Osteoblast (primary cell): Measurements from ENCODE around the gene PIK3AP1. TPM values are rescaled to one million over a fixed set of nuclear protein-coding genes. Genes with fewer than 3 reads are reported as not detected.

Experiments
- DNase-seq: peaks from one replicate; pipeline ENCODE4 v3.0.0; 2011; ENCODE audit warnings: low spot score, mixed read lengths; ENCODE audit not compliant: insufficient read length; ENCODE audit errors: missing footprints
- H2AFZ ChIP-seq: 2 replicates; pipeline ENCODE4 v1.6.0; 2011; ENCODE audit warnings: mild to moderate bottlenecking, low read length
- H3K27ac ChIP-seq: 2 replicates; pipeline ENCODE4 v1.5.1; 2011; ENCODE audit warnings: mild to moderate bottlenecking, low read depth, low read length, moderate library complexity
- H3K27me3 ChIP-seq: 2 replicates; pipeline ENCODE4 v1.6.0; 2012; ENCODE audit warnings: mild to moderate bottlenecking, control low read depth, inconsistent platforms, low read length, moderate library complexity; ENCODE audit not compliant: insufficient read depth
- H3K36me3 ChIP-seq: 2 replicates; pipeline ENCODE4 v1.5.1; 2011; ENCODE audit warnings: mild to moderate bottlenecking, low read length, control low read depth, moderate library complexity; ENCODE audit not compliant: insufficient read depth
- H3K4me1 ChIP-seq: 2 replicates; pipeline ENCODE4 v1.5.1; 2011; ENCODE audit warnings: mild to moderate bottlenecking, low read length, control low read depth, moderate library complexity; ENCODE audit not compliant: insufficient read depth
- H3K4me2 ChIP-seq: 2 replicates; pipeline ENCODE4 v1.6.0; 2011; ENCODE audit warnings: mild to moderate bottlenecking, low read length; ENCODE audit not compliant: insufficient read depth
- H3K4me3 ChIP-seq: fragments of 200-600 bp; sonication (generic); 3 replicates; pipeline ENCODE4 v1.5.1; 2012; ENCODE audit warnings: mild to moderate bottlenecking, low read length, inconsistent platforms; ENCODE audit not compliant: insufficient read depth
- H3K79me2 ChIP-seq: 2 replicates; pipeline ENCODE4 v1.6.0; 2012; ENCODE audit warnings: mild to moderate bottlenecking, low read length, control low read depth, inconsistent platforms; ENCODE audit not compliant: insufficient read depth
- H3K9me3 ChIP-seq: 2 replicates; pipeline ENCODE4 v1.5.1; 2011; ENCODE audit warnings: low read depth, low read length, control low read depth
- H4K20me1 ChIP-seq: 2 replicates; pipeline ENCODE4 v1.6.0; 2012; ENCODE audit warnings: mild to moderate bottlenecking, low read length, control low read depth; ENCODE audit not compliant: insufficient read depth
- total RNA-seq: library from RNA; depleted of rRNA; stranded (reverse); fragments of >200 nt; gene quantifications from 2 replicates; pipeline ENCODE4 v1.2.3, GENCODE V29; 2012
- TF ChIP-seq, protein P1 (sequence below): IDR thresholded peaks from 2 replicates; pipeline ENCODE4 v1.5.1; 2011; ENCODE audit warnings: mild to moderate bottlenecking, low read depth, low read length, moderate library complexity; ENCODE audit errors: extremely low read depth

PIK3AP1 gene
- total RNA-seq, 1 donor: 0.36 TPM

DNA sequence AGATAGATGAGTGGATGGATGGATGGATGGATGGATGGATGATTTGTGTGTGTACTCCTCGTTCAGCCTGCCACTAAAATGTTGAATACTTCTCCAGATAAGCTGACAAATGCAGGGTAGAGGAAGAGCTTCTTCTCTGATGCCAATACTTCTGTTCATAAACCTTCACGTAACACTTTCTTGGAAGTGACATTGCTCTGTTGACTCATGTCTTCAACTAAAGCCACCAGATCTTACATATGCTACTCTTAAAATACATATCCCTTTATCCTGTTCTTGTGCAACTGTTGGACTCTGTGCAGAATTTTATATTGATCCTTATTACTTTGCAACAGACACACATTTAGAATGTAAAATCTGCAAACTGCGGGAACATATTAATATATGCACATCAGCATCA lies 26.9 kb downstream of the PIK3AP1 start:
- no peak overlapping the region for H2AFZ ChIP-seq
- no peak overlapping the region for H3K4me2 ChIP-seq
- H3K36me3 ChIP-seq: no peaks in the 10 kb centered on the region
- H3K79me2 ChIP-seq: no peaks in the 10 kb centered on the region
- no peak for DNase-seq
- no peaks in the 10 kb centered on the region for H4K20me1 ChIP-seq
- H3K27ac ChIP-seq: no peak overlapping the region
- TF ChIP-seq, protein P1, sequence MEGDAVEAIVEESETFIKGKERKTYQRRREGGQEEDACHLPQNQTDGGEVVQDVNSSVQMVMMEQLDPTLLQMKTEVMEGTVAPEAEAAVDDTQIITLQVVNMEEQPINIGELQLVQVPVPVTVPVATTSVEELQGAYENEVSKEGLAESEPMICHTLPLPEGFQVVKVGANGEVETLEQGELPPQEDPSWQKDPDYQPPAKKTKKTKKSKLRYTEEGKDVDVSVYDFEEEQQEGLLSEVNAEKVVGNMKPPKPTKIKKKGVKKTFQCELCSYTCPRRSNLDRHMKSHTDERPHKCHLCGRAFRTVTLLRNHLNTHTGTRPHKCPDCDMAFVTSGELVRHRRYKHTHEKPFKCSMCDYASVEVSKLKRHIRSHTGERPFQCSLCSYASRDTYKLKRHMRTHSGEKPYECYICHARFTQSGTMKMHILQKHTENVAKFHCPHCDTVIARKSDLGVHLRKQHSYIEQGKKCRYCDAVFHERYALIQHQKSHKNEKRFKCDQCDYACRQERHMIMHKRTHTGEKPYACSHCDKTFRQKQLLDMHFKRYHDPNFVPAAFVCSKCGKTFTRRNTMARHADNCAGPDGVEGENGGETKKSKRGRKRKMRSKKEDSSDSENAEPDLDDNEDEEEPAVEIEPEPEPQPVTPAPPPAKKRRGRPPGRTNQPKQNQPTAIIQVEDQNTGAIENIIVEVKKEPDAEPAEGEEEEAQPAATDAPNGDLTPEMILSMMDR: no peak
- no peaks in the 10 kb centered on the region for H3K9me3 ChIP-seq
- no peak overlapping the region for H3K4me3 ChIP-seq
- no peaks in the 10 kb centered on the region for H3K4me1 ChIP-seq
- no peaks in the 10 kb centered on the region for H3K27me3 ChIP-seq

DNA sequence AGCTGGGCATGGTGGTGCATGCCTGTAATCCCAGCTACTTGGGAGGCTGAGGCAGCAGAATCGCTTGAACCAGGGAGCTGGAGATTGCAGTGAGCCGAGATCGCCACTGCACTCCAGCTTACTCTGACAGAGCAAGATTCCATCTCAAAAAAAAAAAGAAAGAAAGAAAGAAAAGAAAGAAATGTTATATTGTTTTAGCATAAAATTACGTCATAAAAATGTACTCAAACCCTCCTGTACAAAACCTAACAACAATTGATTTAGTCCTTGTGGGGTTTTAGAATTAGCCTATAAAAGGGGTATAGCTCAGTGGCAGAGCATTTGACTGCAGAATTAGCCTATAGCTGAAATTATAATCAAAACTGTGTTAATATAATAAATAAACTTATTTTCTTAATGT lies 27.9 kb downstream of the PIK3AP1 start:
- TF ChIP-seq, protein P1: no peak
- H3K27ac ChIP-seq: no peak overlapping the region
- no peak for DNase-seq
- H3K4me3 ChIP-seq: no peak overlapping the region
- H4K20me1 ChIP-seq: no peaks in the 10 kb centered on the region
- no peaks in the 10 kb centered on the region for H3K4me1 ChIP-seq
- H2AFZ ChIP-seq: no peak overlapping the region
- H3K9me3 ChIP-seq: no peaks in the 10 kb centered on the region
- no peaks in the 10 kb centered on the region for H3K36me3 ChIP-seq
- no peaks in the 10 kb centered on the region for H3K79me2 ChIP-seq
- H3K27me3 ChIP-seq: no peaks in the 10 kb centered on the region
- H3K4me2 ChIP-seq: no peak overlapping the region

DNA sequence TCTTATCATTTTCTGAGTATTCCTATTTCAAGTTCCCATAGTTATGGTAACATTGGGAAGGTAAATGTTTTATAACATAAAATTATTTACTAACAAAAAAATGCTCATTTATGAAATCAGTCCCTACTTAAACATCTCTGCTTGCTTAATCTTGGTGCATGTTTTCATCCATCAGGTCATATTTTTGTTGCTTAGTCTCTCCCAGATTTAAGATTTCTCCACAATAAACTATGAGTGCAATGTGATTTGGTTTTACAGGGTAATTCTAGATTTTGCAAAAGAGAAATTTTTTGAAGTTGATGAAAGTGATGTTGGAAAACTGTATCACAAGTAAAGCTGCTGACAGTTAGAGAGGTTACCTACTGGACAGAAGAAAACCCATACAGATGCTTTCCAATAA lies 28.6 kb downstream of the PIK3AP1 start:
- H3K27ac ChIP-seq: no peak overlapping the region
- H3K9me3 ChIP-seq: no peaks in the 10 kb centered on the region
- no peaks in the 10 kb centered on the region for H3K79me2 ChIP-seq
- no peak for DNase-seq
- TF ChIP-seq, protein P1: no peak
- no peaks in the 10 kb centered on the region for H4K20me1 ChIP-seq
- no peaks in the 10 kb centered on the region for H3K4me1 ChIP-seq
- H2AFZ ChIP-seq: no peak overlapping the region
- no peak overlapping the region for H3K4me3 ChIP-seq
- H3K36me3 ChIP-seq: no peaks in the 10 kb centered on the region
- no peaks in the 10 kb centered on the region for H3K27me3 ChIP-seq
- H3K4me2 ChIP-seq: no peak overlapping the region

DNA sequence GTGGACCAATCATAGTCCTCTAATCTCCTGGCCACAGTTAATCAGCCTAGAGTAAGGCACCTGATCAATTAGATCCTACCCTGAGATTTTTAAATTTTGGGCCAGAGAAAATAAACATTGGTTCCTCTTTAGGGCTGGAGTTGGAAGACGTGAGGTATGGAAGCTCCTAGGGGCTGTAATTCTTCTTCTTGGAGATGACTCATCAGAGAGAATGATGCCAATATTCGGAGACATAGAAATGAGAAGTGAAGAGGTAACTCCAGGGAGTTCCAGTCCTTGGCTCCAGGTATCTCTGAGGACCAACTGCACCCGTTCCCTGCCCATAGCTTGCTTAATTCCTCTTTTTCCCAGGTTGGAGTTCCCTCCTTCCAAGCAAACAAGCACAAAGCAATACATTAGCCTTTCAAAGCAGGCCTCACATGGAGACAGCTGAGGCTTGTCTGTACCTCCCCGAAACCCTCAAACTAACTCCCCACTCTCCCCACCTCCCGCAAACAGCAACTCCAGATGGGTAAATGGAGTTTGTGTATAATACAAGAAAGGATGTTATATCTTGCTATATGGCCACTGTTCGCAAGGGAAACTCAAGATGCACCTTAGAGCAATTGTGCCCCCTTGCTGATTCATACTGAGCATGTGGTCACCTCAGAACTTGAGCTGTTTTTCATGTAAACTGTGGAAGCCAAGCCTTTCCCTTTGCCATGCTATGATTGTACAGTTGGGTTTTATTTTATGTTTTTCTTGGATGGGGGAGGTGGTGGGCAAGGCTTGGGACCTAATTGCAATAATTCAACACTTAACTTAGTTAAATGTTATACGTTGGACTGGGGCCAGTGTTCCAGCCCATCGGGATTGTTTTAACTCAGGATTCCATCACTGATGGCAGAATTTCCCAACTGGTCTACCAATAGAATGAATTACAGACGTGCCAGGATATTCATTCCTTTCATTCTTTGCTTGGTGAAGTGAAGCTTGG lies 29.3 kb downstream of the PIK3AP1 start:
- H3K4me2 ChIP-seq: no peak overlapping the region
- no peak overlapping the region for H3K4me3 ChIP-seq
- H3K79me2 ChIP-seq: no peaks in the 10 kb centered on the region
- H3K9me3 ChIP-seq: no peaks in the 10 kb centered on the region
- no peaks in the 10 kb centered on the region for H3K36me3 ChIP-seq
- H3K27ac ChIP-seq: no peak overlapping the region
- H3K4me1 ChIP-seq: no peaks in the 10 kb centered on the region
- no peak overlapping the region for H2AFZ ChIP-seq
- TF ChIP-seq, protein P1: no peak
- peak; percentile 52 for DNase-seq
- H3K27me3 ChIP-seq: no peaks in the 10 kb centered on the region
- H4K20me1 ChIP-seq: no peaks in the 10 kb centered on the region
